Activated CD8-positive, alpha-beta T cell treated with anti-CD3 and anti-CD28 coated beads for 36 hours (primary cell): ENCODE data around the gene BPIFA1. TPM values are rescaled to one million over a fixed set of nuclear protein-coding genes. Genes with fewer than 3 reads are reported as not detected.

Source experiments
- ATAC-seq: fragments of 200-7000 bp; cut with Tn5 transposase; one replicate; pipeline ENCODE4 v1.10.0; 2021; ENCODE audit warnings: mild to moderate bottlenecking, moderate library complexity
- CTCF ChIA-PET: fragments of 350-600 bp; sonication (Branson Sonifier 250); formaldehyde crosslinking; loops from one replicate; lab custom pipeline; 2021; ENCODE audit warnings: antibody characterized with exemption; lab: Charles Lee
- POLR2A ChIA-PET: fragments of 350-600 bp; sonication (Branson Sonifier 250); formaldehyde crosslinking; loops from one replicate; lab custom pipeline; 2021; ENCODE audit warnings: antibody characterized with exemption; lab: Charles Lee
- DNase-seq: peaks from one replicate; pipeline ENCODE4 v3.0.0-alpha.2; 2020
- H3K27ac Mint-ChIP-seq: one replicate; pipeline ENCODE4 v1.8.0; 2021; ENCODE audit warnings: mild to moderate bottlenecking, mixed read lengths
- H3K27me3 Mint-ChIP-seq: one replicate; pipeline ENCODE4 v1.8.0; 2021; ENCODE audit warnings: mixed read lengths
- H3K36me3 Mint-ChIP-seq: one replicate; pipeline ENCODE4 v1.8.0; 2021; ENCODE audit warnings: low read depth, mixed read lengths
- H3K4me1 Mint-ChIP-seq: one replicate; pipeline ENCODE4 v1.8.0; 2021; ENCODE audit warnings: low read depth, mixed read lengths
- H3K4me3 Mint-ChIP-seq: one replicate; pipeline ENCODE4 v1.8.0; 2021; ENCODE audit warnings: mild to moderate bottlenecking, moderate library complexity, mixed read lengths
- H3K9me3 Mint-ChIP-seq: one replicate; pipeline ENCODE4 v1.8.0; 2021; ENCODE audit warnings: mixed read lengths
- CTCF ChIP-seq: fragments of 200-600 bp; IDR thresholded peaks from one replicate; pipeline ENCODE4 v1.8.0; 2022; ENCODE audit warnings: antibody characterized with exemption, mild to moderate bottlenecking
- intact Hi-C: fragments of 100-400 bp; cut with micrococcal nuclease; formaldehyde crosslinking; loops from one replicate; pipeline ENCODE4 v1.10.0; 2022
- total RNA-seq, 2 experiments: library from RNA; stranded (reverse); gene quantifications; one replicate each; pipeline ENCODE4 v1.2.3, GENCODE V29; 2021

The BPIFA1 gene
- total RNA-seq, 2 experiments from 2014 or later = not detected

- no peak for TF ChIP-seq CTCF
- H3K27me3 Mint-ChIP-seq = peaks cover 16% of the 10 kb centered on the region
- intact Hi-C loops = no loop called here
- ChIA-PET CTCF (interaction anchor here (1.0 to 2.8 kb wide), 4 partner anchors 17 to 37 kb away, joined by 3 to 17 read pairs (median 10); no protein-coding TSS in a partner anchor), POLR2A (interaction anchor here (0.8 kb wide), 1 partner anchor 25 kb away, joined by 3 read pairs; no protein-coding TSS in a partner anchor)
- H3K4me1 Mint-ChIP-seq = no peaks in the 10 kb centered on the region
- no peaks in the 10 kb centered on the region for H3K36me3 Mint-ChIP-seq
- no peak overlapping the region for H3K27ac Mint-ChIP-seq
- ATAC-seq (no peak), DNase-seq (no peak)
- H3K9me3 Mint-ChIP-seq = no peaks in the 10 kb centered on the region
- no peak overlapping the region for H3K4me3 Mint-ChIP-seq
These were observed 28.0 kb downstream of the BPIFA1 start for GRCh38 chr20:33263784-33264183.

- H3K9me3 Mint-ChIP-seq = no peaks in the 10 kb centered on the region
- H3K36me3 Mint-ChIP-seq = no peaks in the 10 kb centered on the region
- ATAC-seq (no peak), DNase-seq (no peak)
- H3K27me3 Mint-ChIP-seq = peaks cover 17% of the 10 kb centered on the region
- no peak overlapping the region for H3K27ac Mint-ChIP-seq
- intact Hi-C loops = no loop called here
- no peak overlapping the region for H3K4me3 Mint-ChIP-seq
- POLR2A ChIA-PET = no interaction called here
- CTCF ChIA-PET = interaction anchor here (1.0 kb wide), 1 partner anchor 24 kb away, joined by 3 read pairs; no protein-coding TSS in a partner anchor
- no peaks in the 10 kb centered on the region for H3K4me1 Mint-ChIP-seq
- TF ChIP-seq CTCF = no peak
These were observed 31.9 kb downstream of the BPIFA1 start for GRCh38 chr20:33267701-33268100.

- no peaks in the 10 kb centered on the region for H3K36me3 Mint-ChIP-seq
These were observed 36.5 kb downstream of the BPIFA1 start for GRCh38 chr20:33272155-33272873.

GRCh38 chr20:33273117-33273851 is 37.5 kb downstream of the BPIFA1 start:
- no peaks in the 10 kb centered on the region for H3K9me3 Mint-ChIP-seq
- H3K4me3 Mint-ChIP-seq = no peak overlapping the region
- no peak overlapping the region for H3K27ac Mint-ChIP-seq
- CTCF ChIA-PET = no interaction called here
- intact Hi-C loops = no loop called here
- DNase-seq (peak; percentile 10), ATAC-seq (peak; percentile 56)
- no peaks in the 10 kb centered on the region for H3K36me3 Mint-ChIP-seq
- H3K27me3 Mint-ChIP-seq = peaks cover 10% of the 10 kb centered on the region
- TF ChIP-seq CTCF = no peak
- no peaks in the 10 kb centered on the region for H3K4me1 Mint-ChIP-seq
- POLR2A ChIA-PET = no interaction called here

More at GRCh38 chr20:33272155-33272873, 36.5 kb downstream of the BPIFA1 start:
- Mint-ChIP-seq H3K9me3 (no peaks in the 10 kb centered on the region), H3K4me3 (no peak overlapping the region), H3K27me3 (peaks cover 16% of the 10 kb centered on the region), H3K4me1 (no peaks in the 10 kb centered on the region), H3K27ac (no peak overlapping the region)
- no peak for DNase-seq
- ChIA-PET CTCF (interaction anchor here (1.8 kb wide), 1 partner anchor 9 kb away, joined by 7 read pairs; no protein-coding TSS in a partner anchor), POLR2A (no interaction called here)
- no peak for ATAC-seq
- intact Hi-C loops = no loop called here
- TF ChIP-seq CTCF = no peak

GRCh38 chr20:33275215-33275614 is 39.4 kb downstream of the BPIFA1 start:
- no peak overlapping the region for H3K4me3 Mint-ChIP-seq
- no peaks in the 10 kb centered on the region for H3K36me3 Mint-ChIP-seq
- TF ChIP-seq CTCF = no peak
- ChIA-PET POLR2A (no interaction called here), CTCF (interaction anchor here (0.9 kb wide), 1 partner anchor 12 kb away, joined by 3 read pairs; no protein-coding TSS in a partner anchor)
- H3K27me3 Mint-ChIP-seq = peaks cover 8% of the 10 kb centered on the region
- H3K4me1 Mint-ChIP-seq = no peaks in the 10 kb centered on the region
- ATAC-seq (no peak), DNase-seq (no peak)
- no peak overlapping the region for H3K27ac Mint-ChIP-seq
- intact Hi-C loops = no loop called here
- H3K9me3 Mint-ChIP-seq = no peaks in the 10 kb centered on the region
